GM12878 (cell line): ENCODE results near the gene YBX2. TPM values are rescaled to one million over a fixed set of nuclear protein-coding genes. Genes with fewer than 3 reads are reported as not detected.

Experiments used
- ATAC-seq: fragments of 200-7000 bp; cut with Tn5 transposase; 3 replicates; pipeline ENCODE4 v1.9.1; 2020; ENCODE audit warnings: mild to moderate bottlenecking, moderate library complexity
- BruUV-seq: library from RNA; stranded (reverse); fragments of 400-500 nt; replicated peaks from 2 replicates; lab custom pipeline; 2021; lab: Mats Ljungman, UMichigan
- CTCF ChIA-PET: fragments of 300-600 bp; sonication (Branson Sonifier 250); formaldehyde crosslinking; extraction: SDS; loops from one replicate; lab custom pipeline; 2021; ENCODE audit warnings: inconsistent platforms; lab: Yijun Ruan, JAX
- POLR2A ChIA-PET: fragments of 350-600 bp; formaldehyde crosslinking; extraction: SDS; loops from one replicate; lab custom pipeline; 2021; ENCODE audit warnings: inconsistent platforms; lab: Charles Lee
- RAD21 ChIA-PET: fragments of 300-600 bp; sonication (Branson Sonifier 250); formaldehyde crosslinking; loops from one replicate; lab custom pipeline; 2023; ENCODE audit warnings: antibody characterized with exemption; ENCODE audit not compliant: unreplicated experiment; lab: Charles Lee
- SMC1A ChIA-PET: fragments of 300-600 bp; sonication (Branson Sonifier 250); formaldehyde crosslinking; loops from one replicate; lab custom pipeline; 2023; ENCODE audit not compliant: unreplicated experiment, uncharacterized antibody; lab: Charles Lee
- DNase-seq: peaks from one replicate; pipeline ENCODE4 v3.0.0-alpha.2; 2011; ENCODE audit warnings: low read depth, low spot score
- FAIRE-seq: peaks from 3 replicates; lab custom pipeline; 2011; peaks lifted over from hg19 to GRCh38; lab: Jason Lieb, UNC
- H2AFZ ChIP-seq: 2 replicates; pipeline ENCODE4 v1.6.0; 2011; ENCODE audit warnings: low read depth, low read length, control low read depth; ENCODE audit not compliant: control insufficient read depth
- H3K27ac ChIP-seq: 2 replicates; pipeline ENCODE4 v1.5.1; 2011; ENCODE audit warnings: control low read depth; ENCODE audit not compliant: control insufficient read depth, insufficient read depth
- H3K27me3 ChIP-seq, 2 experiments: replicated peaks in 1 of 2; 2 replicates each; pipeline versions ENCODE4 v1.6.0 to v1.6.1; 2011; ENCODE audit warnings: low read length in 1 of 2; ENCODE audit not compliant: control insufficient read depth in 2 of 2, insufficient read depth in 2 of 2
- H3K36me3 ChIP-seq, 2 experiments: 2 replicates each; pipeline ENCODE4 v1.5.1; 2011; ENCODE audit warnings: low read length in 1 of 2; ENCODE audit not compliant: control insufficient read depth in 2 of 2, insufficient read depth in 2 of 2
- H3K4me1 ChIP-seq: 2 replicates; pipeline ENCODE4 v1.6.1; 2011; ENCODE audit warnings: mild to moderate bottlenecking, low read length, moderate library complexity, mixed read lengths; ENCODE audit not compliant: control insufficient read depth, insufficient read depth
- H3K4me2 ChIP-seq: 2 replicates; pipeline ENCODE4 v1.6.0; 2011; ENCODE audit warnings: control low read depth; ENCODE audit not compliant: control insufficient read depth, insufficient read depth
- H3K4me3 ChIP-seq: fragments of 200-600 bp; sonication (generic); 2 replicates; pipeline ENCODE4 v1.5.1; 2016
- H3K79me2 ChIP-seq: 2 replicates; pipeline ENCODE4 v1.6.0; 2011; ENCODE audit warnings: low read length; ENCODE audit not compliant: control insufficient read depth, insufficient read depth
- H3K9ac ChIP-seq: 2 replicates; pipeline ENCODE4 v1.8.0; 2011; ENCODE audit warnings: low read length, control low read depth, mixed read lengths; ENCODE audit not compliant: control insufficient read depth, insufficient read depth
- H3K9me3 ChIP-seq: replicated peaks from 3 replicates; pipeline ENCODE4 v1.5.1; 2011; ENCODE audit warnings: mild to moderate bottlenecking, low read length; ENCODE audit not compliant: control insufficient read depth, insufficient read depth
- H4K20me1 ChIP-seq: 2 replicates; pipeline ENCODE4 v1.6.0; 2011; ENCODE audit not compliant: control insufficient read depth, insufficient read depth
- ASH2L ChIP-seq: fragments of 300-600, 200-600 bp; sonication (generic); IDR thresholded peaks from 2 replicates; pipeline ENCODE4 v1.6.1; 2017; ENCODE audit warnings: low read depth, mild to moderate bottlenecking, borderline replicate concordance
- ATF7 ChIP-seq: fragments of 450-650 bp; IDR thresholded peaks from 2 replicates; pipeline ENCODE4 v1.6.1; 2016; ENCODE audit warnings: low read depth, mild to moderate bottlenecking
- BMI1 ChIP-seq: fragments of 450-650 bp; IDR thresholded peaks from 2 replicates; pipeline ENCODE4 v1.6.1; 2016; ENCODE audit warnings: mild to moderate bottlenecking, moderate library complexity, borderline replicate concordance
- CHD1 ChIP-seq: IDR thresholded peaks from 2 replicates; pipeline ENCODE4 v1.6.1; 2012; ENCODE audit warnings: low read depth, low read length, improper control_type of control experiment
- CHD2 ChIP-seq: IDR thresholded peaks from 2 replicates; pipeline ENCODE4 v1.6.1; 2011; ENCODE audit warnings: low read depth, low read length, improper control_type of control experiment, borderline replicate concordance
- ETV6 ChIP-seq, 2 experiments: fragments of 450-650 bp in 1 of 2; IDR thresholded peaks in 1 of 2; conservative IDR thresholded peaks in 1 of 2; 2 replicates each; pipeline ENCODE4 v1.6.1; 2014; ENCODE audit warnings: antibody characterized with exemption in 1 of 2, borderline replicate concordance in 1 of 2, low read depth in 1 of 2, mild to moderate bottlenecking in 1 of 2, moderate library complexity in 1 of 2
- EZH2 ChIP-seq: IDR thresholded peaks from 2 replicates; pipeline ENCODE4 v1.6.1; 2012; ENCODE audit warnings: low read depth, mild to moderate bottlenecking, control low read depth, inconsistent platforms, low read length, borderline replicate concordance; ENCODE audit not compliant: control insufficient read depth
- NR2C2 ChIP-seq: IDR thresholded peaks from 2 replicates; pipeline ENCODE4 v1.6.1; 2011; ENCODE audit warnings: borderline replicate concordance, low read depth; ENCODE audit not compliant: control insufficient read depth, insufficient read length
- RBBP5 ChIP-seq: fragments of 200-600 bp; sonication (generic); conservative IDR thresholded peaks from 2 replicates; pipeline ENCODE4 v1.6.1; 2016
- SP1 ChIP-seq: IDR thresholded peaks from one replicate; pipeline ENCODE4 v1.6.1; 2011; ENCODE audit warnings: low read depth, low read length
- SUPT20H ChIP-seq: IDR thresholded peaks from 2 replicates; pipeline ENCODE4 v1.6.1; 2011; ENCODE audit warnings: low read depth, mild to moderate bottlenecking, low read length, moderate library complexity, borderline replicate concordance; ENCODE audit not compliant: control insufficient read depth
- TARDBP ChIP-seq: IDR thresholded peaks from 2 replicates; pipeline ENCODE4 v1.6.1; 2016; ENCODE audit warnings: borderline replicate concordance
- YBX1 ChIP-seq: fragments of 450-650 bp; IDR thresholded peaks from 2 replicates; pipeline ENCODE4 v1.6.1; 2016; ENCODE audit warnings: antibody characterized with exemption
- ZNF24 ChIP-seq: fragments of 450-650 bp; IDR thresholded peaks from 2 replicates; pipeline ENCODE4 v1.6.1; 2017; ENCODE audit warnings: antibody characterized with exemption, mild to moderate bottlenecking
- WGBS: methylation state at CpG from one replicate; pipeline ENCODE4 v1.1.6; 2016; ENCODE audit warnings: low lambda C conversion rate; ENCODE audit not compliant: insufficient replicate concordance, insufficient coverage; ENCODE audit errors: missing lambda C conversion rate; 5-methylcytosine and 5-hydroxymethylcytosine counted together
- in situ Hi-C: fragments of 300-500 bp; cut with MboI; formaldehyde crosslinking; loops from 9 replicates; pipeline ENCODE4 v1.14.3; 2018; ENCODE audit warnings: mixed read lengths
- intact Hi-C: fragments of 100-400 bp; cut with micrococcal nuclease; formaldehyde crosslinking; loops from one replicate; pipeline ENCODE4 v1.14.2; 2022; ENCODE audit not compliant: unreplicated experiment
- polyA plus RNA-seq, 11 experiments: library from polyadenylated mRNA; depleted of rRNA in 4 of 11; unstranded in 6 of 11; stranded (reverse) in 5 of 11; fragments of >200 nt; fragmentation: Nextera tagmentation in 4 of 11; fragmentation: Illumina TruSeq in 1 of 11; extraction: Ambion mirVana in 4 of 11; extraction: Trizol in 1 of 11; gene quantifications; 1 replicate in 1 of 11; 2 replicates in 10 of 11; pipeline versions ENCODE4 v1.2.1 to v1.2.3, GENCODE V29; 2011 to 2016; ENCODE audit warnings: inconsistent platforms in 2 of 11, missing spikeins in 2 of 11, low read depth in 1 of 11
- total RNA-seq, 4 experiments: library from RNA; depleted of rRNA in 3 of 4; stranded (reverse); fragments of >200 nt in 3 of 4; fragmentation: Illumina TruSeq in 1 of 4; extraction: Trizol in 1 of 4; gene quantifications; 2 replicates each; pipeline versions ENCODE4 v1.2.1 to v1.2.3, GENCODE V29; 2013 to 2021
- TF ChIP-seq, protein P1 (sequence below): fragments of 450-650 bp; IDR thresholded peaks from 2 replicates; pipeline ENCODE4 v1.6.1; 2017; ENCODE audit warnings: antibody characterized with exemption, mild to moderate bottlenecking, moderate library complexity

The YBX2 gene
- total and polyA plus RNA-seq, 10 of the 15 experiments (the other 5 are each of a cell fraction or from before 2014, with no cell fraction given): not detected

GRCh38 chr17:7258731-7259554, 35.5 kb downstream of the YBX2 start (continued):
- TF ChIP-seq EZH2 (no peak), ZNF24 (no peak)

GRCh38 chr17:7256766-7257456, 37.5 kb downstream of the YBX2 start:
- POLR2A ChIA-PET: interaction anchor here (0.9 to 1.1 kb wide), 2 partner anchors 41 to 248 kb away, joined by 3 to 4 read pairs; no protein-coding TSS in a partner anchor
- no peak overlapping the region for H3K9ac ChIP-seq
- TF ChIP-seq ETV6 (conservative IDR thresholded peaks at IDR 0.05 in 1 of 2, IDR thresholded peaks at IDR 0.05 in 1 of 2; ENCODE audit: borderline replicate concordance in 1 of 2, low read depth in 1 of 2): no peak
- no peak for TF ChIP-seq BMI1
- no peak for TF ChIP-seq YBX1
- TF ChIP-seq SP1: no peak
- no peak for TF ChIP-seq NR2C2
- no peak for TF ChIP-seq TARDBP
- no peak for TF ChIP-seq SUPT20H
- no peak for TF ChIP-seq ASH2L
- no peak for TF ChIP-seq CHD1
- no peak for TF ChIP-seq ATF7
- no peak for TF ChIP-seq RBBP5
- TF ChIP-seq CHD2: no peak
- TF ChIP-seq, protein P1, sequence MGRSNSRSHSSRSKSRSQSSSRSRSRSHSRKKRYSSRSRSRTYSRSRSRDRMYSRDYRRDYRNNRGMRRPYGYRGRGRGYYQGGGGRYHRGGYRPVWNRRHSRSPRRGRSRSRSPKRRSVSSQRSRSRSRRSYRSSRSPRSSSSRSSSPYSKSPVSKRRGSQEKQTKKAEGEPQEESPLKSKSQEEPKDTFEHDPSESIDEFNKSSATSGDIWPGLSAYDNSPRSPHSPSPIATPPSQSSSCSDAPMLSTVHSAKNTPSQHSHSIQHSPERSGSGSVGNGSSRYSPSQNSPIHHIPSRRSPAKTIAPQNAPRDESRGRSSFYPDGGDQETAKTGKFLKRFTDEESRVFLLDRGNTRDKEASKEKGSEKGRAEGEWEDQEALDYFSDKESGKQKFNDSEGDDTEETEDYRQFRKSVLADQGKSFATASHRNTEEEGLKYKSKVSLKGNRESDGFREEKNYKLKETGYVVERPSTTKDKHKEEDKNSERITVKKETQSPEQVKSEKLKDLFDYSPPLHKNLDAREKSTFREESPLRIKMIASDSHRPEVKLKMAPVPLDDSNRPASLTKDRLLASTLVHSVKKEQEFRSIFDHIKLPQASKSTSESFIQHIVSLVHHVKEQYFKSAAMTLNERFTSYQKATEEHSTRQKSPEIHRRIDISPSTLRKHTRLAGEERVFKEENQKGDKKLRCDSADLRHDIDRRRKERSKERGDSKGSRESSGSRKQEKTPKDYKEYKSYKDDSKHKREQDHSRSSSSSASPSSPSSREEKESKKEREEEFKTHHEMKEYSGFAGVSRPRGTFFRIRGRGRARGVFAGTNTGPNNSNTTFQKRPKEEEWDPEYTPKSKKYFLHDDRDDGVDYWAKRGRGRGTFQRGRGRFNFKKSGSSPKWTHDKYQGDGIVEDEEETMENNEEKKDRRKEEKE: no peak

More at GRCh38 chr17:7256766-7257456, 37.5 kb downstream of the YBX2 start:
- ChIA-PET CTCF (interaction anchor here (0.6 to 1.0 kb wide), 3 partner anchors 36 to 266 kb away, joined by 3 read pairs; no protein-coding TSS in a partner anchor), SMC1A (interaction anchor here (1.1 kb wide), 2 partner anchors 15 to 105 kb away, joined by 3 to 5 read pairs; partner anchors contain the start of gene GABARAP), RAD21 (interaction anchor here (1.2 kb wide), 1 partner anchor 10 kb away, joined by 3 read pairs; no protein-coding TSS in a partner anchor)
- Histone ChIP-seq H4K20me1 (no peaks in the 10 kb centered on the region), H3K4me1 (peaks cover 4% of the 10 kb centered on the region), H3K4me2 (no peak overlapping the region), H3K9me3 (no peaks in the 10 kb centered on the region), H3K4me3 (no peak overlapping the region), H3K79me2 (peaks cover 12% of the 10 kb centered on the region), H3K27ac (no peak overlapping the region), H3K27me3 (no peaks in the 10 kb centered on the region; a peak in 1 of 4 replicates), H2AFZ (no peak overlapping the region), H3K36me3 (peaks cover 2 to 13% of the 10 kb centered on the region in 2 experiments; a peak in 2 of 4 replicates)
- WGBS: 92% methylated on average over 8 of the region's 8 CpGs
- DNase-seq: no peak
- no TSS peak for BruUV-seq
- no peak for ATAC-seq
- intact Hi-C loops: no loop called here
- FAIRE-seq: no peak
- in situ Hi-C loops: no loop called here
